B cell (primary cell): ENCODE measurements around the gene PLD5.

Experiments used
- CTCF ChIP-seq: fragments of 200-600 bp; IDR thresholded peaks from one replicate; pipeline ENCODE4 v1.8.0; 2022; ENCODE audit warnings: antibody characterized with exemption, mild to moderate bottlenecking
- EZH2 ChIP-seq: IDR thresholded peaks from 2 replicates; pipeline ENCODE4 v1.6.1; 2012; ENCODE audit warnings: borderline replicate concordance, low read depth, mild to moderate bottlenecking, moderate library complexity, low read length; ENCODE audit not compliant: insufficient read depth, poor library complexity, severe bottlenecking

- TF ChIP-seq CTCF (no peak), EZH2 (no peak)
These were observed 315.4 kb downstream of the PLD5 start for GRCh38 chr1:242209063-242209462.
